Esophagus muscularis mucosa (tissue), 3 donors: ENCODE data around the gene NALCN.

Source experiments
- POLR2A ChIP-seq: fragments of 450-650 bp; IDR thresholded peaks from one replicate; pipeline ENCODE4 v1.6.1; 2017; ENCODE audit warnings: antibody characterized with exemption, moderate library complexity, mild to moderate bottlenecking, low read depth
- POLR2AphosphoS5 ChIP-seq, 2 donors: sonication (generic); formaldehyde crosslinking; IDR thresholded peaks; one replicate each; pipeline ENCODE4 v1.6.1; 2017; ENCODE audit warnings: antibody characterized with exemption in 2 of 2
- TF ChIP-seq, protein P1 (sequence below), 3 experiments: fragments of 200-600 bp in 2 of 3; fragments of 450-650 bp in 1 of 3; sonication (generic) in 2 of 3; IDR thresholded peaks; one replicate each; pipeline ENCODE4 v1.5.1; 2017 to 2019; ENCODE audit warnings: antibody characterized with exemption in 3 of 3, mild to moderate bottlenecking in 2 of 3, moderate library complexity in 1 of 3

DNA sequence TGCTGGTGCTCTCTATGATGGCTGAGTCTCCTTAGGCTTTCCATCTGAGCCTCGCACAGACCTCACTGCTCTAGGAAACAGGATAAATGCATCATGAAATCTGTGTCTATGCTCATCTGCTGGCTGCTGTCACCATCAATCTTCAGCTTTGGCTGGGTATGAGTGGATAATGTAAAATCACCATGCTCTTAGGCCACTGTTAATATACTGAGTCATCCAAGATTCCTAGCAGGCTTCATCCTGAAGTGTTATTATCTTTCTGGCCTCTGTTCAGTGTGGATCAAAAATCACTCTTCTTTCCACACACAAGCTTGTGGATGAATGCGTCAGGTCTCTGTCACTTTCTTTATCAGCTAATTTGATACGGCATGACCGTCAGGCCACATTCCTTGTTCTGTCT, 317.4 kb downstream of the NALCN start:
- TF ChIP-seq, protein P1, sequence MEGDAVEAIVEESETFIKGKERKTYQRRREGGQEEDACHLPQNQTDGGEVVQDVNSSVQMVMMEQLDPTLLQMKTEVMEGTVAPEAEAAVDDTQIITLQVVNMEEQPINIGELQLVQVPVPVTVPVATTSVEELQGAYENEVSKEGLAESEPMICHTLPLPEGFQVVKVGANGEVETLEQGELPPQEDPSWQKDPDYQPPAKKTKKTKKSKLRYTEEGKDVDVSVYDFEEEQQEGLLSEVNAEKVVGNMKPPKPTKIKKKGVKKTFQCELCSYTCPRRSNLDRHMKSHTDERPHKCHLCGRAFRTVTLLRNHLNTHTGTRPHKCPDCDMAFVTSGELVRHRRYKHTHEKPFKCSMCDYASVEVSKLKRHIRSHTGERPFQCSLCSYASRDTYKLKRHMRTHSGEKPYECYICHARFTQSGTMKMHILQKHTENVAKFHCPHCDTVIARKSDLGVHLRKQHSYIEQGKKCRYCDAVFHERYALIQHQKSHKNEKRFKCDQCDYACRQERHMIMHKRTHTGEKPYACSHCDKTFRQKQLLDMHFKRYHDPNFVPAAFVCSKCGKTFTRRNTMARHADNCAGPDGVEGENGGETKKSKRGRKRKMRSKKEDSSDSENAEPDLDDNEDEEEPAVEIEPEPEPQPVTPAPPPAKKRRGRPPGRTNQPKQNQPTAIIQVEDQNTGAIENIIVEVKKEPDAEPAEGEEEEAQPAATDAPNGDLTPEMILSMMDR (IDR thresholded peaks at IDR 0.05): no peak
- TF ChIP-seq POLR2A (no peak), POLR2AphosphoS5 (IDR thresholded peaks at IDR 0.05) (no peak)
